Uterus (tissue), 2 donors: ENCODE data around the gene GREB1.

Experiments
- POLR2A ChIP-seq, 2 donors: fragments of 450-650 bp; IDR thresholded peaks; one replicate each; pipeline ENCODE4 v1.6.1; 2016; ENCODE audit warnings: antibody characterized with exemption in 2 of 2, mild to moderate bottlenecking in 1 of 2, moderate library complexity in 1 of 2
- TF ChIP-seq, protein P1 (sequence below), 4 experiments: fragments of 200-600 bp in 2 of 4; fragments of 450-650 bp in 2 of 4; sonication (generic) in 2 of 4; IDR thresholded peaks; one replicate each; pipeline ENCODE4 v1.5.1; 2016 to 2019; ENCODE audit warnings: antibody characterized with exemption in 4 of 4, mild to moderate bottlenecking in 2 of 4, moderate library complexity in 1 of 4

- TF ChIP-seq POLR2A (IDR thresholded peaks at IDR 0.05) = no peak
- TF ChIP-seq, protein P1, sequence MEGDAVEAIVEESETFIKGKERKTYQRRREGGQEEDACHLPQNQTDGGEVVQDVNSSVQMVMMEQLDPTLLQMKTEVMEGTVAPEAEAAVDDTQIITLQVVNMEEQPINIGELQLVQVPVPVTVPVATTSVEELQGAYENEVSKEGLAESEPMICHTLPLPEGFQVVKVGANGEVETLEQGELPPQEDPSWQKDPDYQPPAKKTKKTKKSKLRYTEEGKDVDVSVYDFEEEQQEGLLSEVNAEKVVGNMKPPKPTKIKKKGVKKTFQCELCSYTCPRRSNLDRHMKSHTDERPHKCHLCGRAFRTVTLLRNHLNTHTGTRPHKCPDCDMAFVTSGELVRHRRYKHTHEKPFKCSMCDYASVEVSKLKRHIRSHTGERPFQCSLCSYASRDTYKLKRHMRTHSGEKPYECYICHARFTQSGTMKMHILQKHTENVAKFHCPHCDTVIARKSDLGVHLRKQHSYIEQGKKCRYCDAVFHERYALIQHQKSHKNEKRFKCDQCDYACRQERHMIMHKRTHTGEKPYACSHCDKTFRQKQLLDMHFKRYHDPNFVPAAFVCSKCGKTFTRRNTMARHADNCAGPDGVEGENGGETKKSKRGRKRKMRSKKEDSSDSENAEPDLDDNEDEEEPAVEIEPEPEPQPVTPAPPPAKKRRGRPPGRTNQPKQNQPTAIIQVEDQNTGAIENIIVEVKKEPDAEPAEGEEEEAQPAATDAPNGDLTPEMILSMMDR (IDR thresholded peaks at IDR 0.05) = no peak
These were observed 97.6 kb downstream of the GREB1 start for GRCh38 chr2:11631462-11631861.
